ENCODE data around the gene DGKI.

DNA sequence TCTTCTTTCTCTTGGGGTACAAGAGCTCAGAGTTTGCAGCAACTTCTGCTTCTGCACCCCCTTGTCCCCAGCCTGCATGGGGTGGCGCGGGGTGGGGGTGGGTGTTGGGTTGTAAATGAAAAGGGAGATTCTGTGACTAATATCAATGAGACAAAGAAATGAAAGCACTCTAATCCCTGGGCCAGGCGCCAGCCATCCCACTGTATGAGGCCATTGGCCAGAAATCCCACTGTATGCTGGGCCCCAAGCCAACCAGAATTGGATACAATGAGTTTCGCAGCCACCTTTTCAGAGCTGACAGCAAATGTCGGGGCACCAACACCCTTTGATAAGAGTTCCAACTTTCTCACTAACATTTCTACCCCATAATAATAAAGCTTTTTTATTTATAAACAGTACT is 492.4 kb downstream of the DGKI start:
- TF ChIP-seq ELF4 (IDR thresholded peaks at IDR 0.05) (no peak), TARDBP (IDR thresholded peaks at IDR 0.05) (no peak)
- TF ChIP-seq, protein P1, sequence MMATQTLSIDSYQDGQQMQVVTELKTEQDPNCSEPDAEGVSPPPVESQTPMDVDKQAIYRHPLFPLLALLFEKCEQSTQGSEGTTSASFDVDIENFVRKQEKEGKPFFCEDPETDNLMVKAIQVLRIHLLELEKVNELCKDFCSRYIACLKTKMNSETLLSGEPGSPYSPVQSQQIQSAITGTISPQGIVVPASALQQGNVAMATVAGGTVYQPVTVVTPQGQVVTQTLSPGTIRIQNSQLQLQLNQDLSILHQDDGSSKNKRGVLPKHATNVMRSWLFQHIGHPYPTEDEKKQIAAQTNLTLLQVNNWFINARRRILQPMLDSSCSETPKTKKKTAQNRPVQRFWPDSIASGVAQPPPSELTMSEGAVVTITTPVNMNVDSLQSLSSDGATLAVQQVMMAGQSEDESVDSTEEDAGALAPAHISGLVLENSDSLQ (IDR thresholded peaks at IDR 0.05), result no peak
